KMS-11 (cell line): ENCODE data around the gene C10orf105.

Source experiments
- H2AFZ ChIP-seq: fragments of 200-600 bp; sonication (generic); 2 replicates; pipeline ENCODE4 v1.6.1; 2016; ENCODE audit warnings: antibody characterized with exemption, mixed run types, low read depth
- H3K27ac ChIP-seq: fragments of 200-600 bp; sonication (generic); 2 replicates; pipeline ENCODE4 v1.6.1; 2016; ENCODE audit warnings: mild to moderate bottlenecking, mixed run types
- H3K27me3 ChIP-seq: fragments of 200-600 bp; sonication (generic); 2 replicates; pipeline ENCODE4 v1.6.1; 2017; ENCODE audit warnings: mild to moderate bottlenecking, low read depth, mixed run types, moderate library complexity; ENCODE audit not compliant: insufficient read depth
- H3K36me3 ChIP-seq: fragments of 200-600 bp; sonication (generic); 2 replicates; pipeline ENCODE4 v1.6.1; 2017; ENCODE audit warnings: mild to moderate bottlenecking, mixed run types; ENCODE audit not compliant: insufficient read depth
- H3K4me1 ChIP-seq: fragments of 200-600 bp; sonication (generic); 2 replicates; pipeline ENCODE4 v1.6.1; 2016; ENCODE audit warnings: mild to moderate bottlenecking, low read depth, mixed run types; ENCODE audit not compliant: poor library complexity, severe bottlenecking
- H3K4me2 ChIP-seq: fragments of 200-600 bp; sonication (generic); 2 replicates; pipeline ENCODE4 v1.7.0; 2016; ENCODE audit warnings: mild to moderate bottlenecking, mixed run types
- H3K4me3 ChIP-seq: fragments of 200-600 bp; sonication (generic); IDR thresholded peaks from 2 replicates; pipeline ENCODE4 v1.6.1; 2017; ENCODE audit warnings: low read depth, low read length, mixed read lengths; ENCODE audit not compliant: insufficient read depth
- H3K79me2 ChIP-seq: fragments of 200-600 bp; sonication (generic); 2 replicates; pipeline ENCODE4 v1.6.1; 2016; ENCODE audit warnings: low read depth, mixed run types; ENCODE audit not compliant: insufficient read depth
- H3K9ac ChIP-seq: fragments of 200-600 bp; sonication (generic); 2 replicates; pipeline ENCODE4 v1.6.1; 2016; ENCODE audit warnings: mild to moderate bottlenecking, mixed run types
- H4K20me1 ChIP-seq: fragments of 200-600 bp; sonication (generic); 2 replicates; pipeline ENCODE4 v1.6.1; 2016; ENCODE audit warnings: mild to moderate bottlenecking, mixed run types; ENCODE audit not compliant: insufficient read depth
- TF ChIP-seq, protein P1 (sequence below): fragments of 200-600 bp; sonication (generic); conservative IDR thresholded peaks from 2 replicates; pipeline ENCODE4 v1.6.1; 2017; ENCODE audit warnings: low read depth, mild to moderate bottlenecking, antibody characterized with exemption, low read length, moderate library complexity, mixed read lengths

C10orf105 gene

DNA sequence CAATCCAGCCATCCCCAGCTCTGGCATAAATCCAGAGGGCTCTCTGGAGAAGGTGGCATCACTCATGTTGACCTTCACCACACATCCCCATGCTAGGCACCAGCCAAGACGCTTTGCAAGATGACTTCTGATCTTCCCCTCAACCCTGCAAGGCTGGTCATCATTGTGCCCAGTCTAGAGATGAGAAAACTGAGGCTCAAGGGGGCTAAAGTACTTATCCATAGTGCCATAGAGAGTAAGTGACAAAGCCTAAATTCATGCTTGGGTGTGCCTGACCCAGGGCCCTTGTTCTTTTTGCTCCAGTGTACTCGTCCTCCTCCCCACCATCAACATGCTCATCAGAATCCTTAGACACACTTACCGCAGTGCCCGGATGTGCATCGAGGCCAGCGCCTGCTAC, 1.7 kb upstream of the C10orf105 start:
- H3K4me1 ChIP-seq, result no peaks in the 10 kb centered on the region
- H3K4me3 ChIP-seq, result no peak overlapping the region
- no peaks in the 10 kb centered on the region for H3K36me3 ChIP-seq
- H3K27ac ChIP-seq, result no peak overlapping the region
- no peak overlapping the region for H3K4me2 ChIP-seq
- no peak overlapping the region for H3K9ac ChIP-seq
- H3K79me2 ChIP-seq, result no peaks in the 10 kb centered on the region
- no peaks in the 10 kb centered on the region for H4K20me1 ChIP-seq
- no peak overlapping the region for H2AFZ ChIP-seq
- TF ChIP-seq, protein P1, sequence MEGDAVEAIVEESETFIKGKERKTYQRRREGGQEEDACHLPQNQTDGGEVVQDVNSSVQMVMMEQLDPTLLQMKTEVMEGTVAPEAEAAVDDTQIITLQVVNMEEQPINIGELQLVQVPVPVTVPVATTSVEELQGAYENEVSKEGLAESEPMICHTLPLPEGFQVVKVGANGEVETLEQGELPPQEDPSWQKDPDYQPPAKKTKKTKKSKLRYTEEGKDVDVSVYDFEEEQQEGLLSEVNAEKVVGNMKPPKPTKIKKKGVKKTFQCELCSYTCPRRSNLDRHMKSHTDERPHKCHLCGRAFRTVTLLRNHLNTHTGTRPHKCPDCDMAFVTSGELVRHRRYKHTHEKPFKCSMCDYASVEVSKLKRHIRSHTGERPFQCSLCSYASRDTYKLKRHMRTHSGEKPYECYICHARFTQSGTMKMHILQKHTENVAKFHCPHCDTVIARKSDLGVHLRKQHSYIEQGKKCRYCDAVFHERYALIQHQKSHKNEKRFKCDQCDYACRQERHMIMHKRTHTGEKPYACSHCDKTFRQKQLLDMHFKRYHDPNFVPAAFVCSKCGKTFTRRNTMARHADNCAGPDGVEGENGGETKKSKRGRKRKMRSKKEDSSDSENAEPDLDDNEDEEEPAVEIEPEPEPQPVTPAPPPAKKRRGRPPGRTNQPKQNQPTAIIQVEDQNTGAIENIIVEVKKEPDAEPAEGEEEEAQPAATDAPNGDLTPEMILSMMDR, result no peak
- peaks cover 23% of the 10 kb centered on the region; the same call in 1 of the 2 replicates for H3K27me3 ChIP-seq

DNA sequence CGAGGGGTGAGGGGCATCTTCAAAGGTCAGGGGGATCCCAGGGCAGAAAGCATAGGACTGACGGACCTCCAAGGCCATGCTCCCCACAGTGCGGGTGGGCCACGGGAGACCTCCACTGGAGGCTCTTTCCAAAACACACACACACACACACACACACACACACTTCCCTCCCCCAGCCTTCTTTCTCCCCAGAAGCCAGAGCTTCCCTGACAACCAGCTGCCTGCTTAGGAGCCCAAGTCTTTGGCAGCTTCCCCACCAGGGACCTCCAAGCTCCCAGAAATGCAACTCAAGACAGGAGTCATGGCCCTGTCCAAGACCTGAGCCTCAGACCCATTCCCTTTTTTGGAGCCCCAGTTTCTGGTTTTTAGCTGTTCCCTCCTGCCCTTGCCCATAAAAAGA, 710 bp upstream of the C10orf105 start:
- Histone ChIP-seq H3K27ac (no peak overlapping the region), H3K36me3 (no peaks in the 10 kb centered on the region), H2AFZ (no peak overlapping the region), H4K20me1 (no peaks in the 10 kb centered on the region), H3K9ac (no peak overlapping the region), H3K4me2 (no peak overlapping the region), H3K4me1 (no peaks in the 10 kb centered on the region), H3K4me3 (no peak overlapping the region), H3K27me3 (peaks cover 23% of the 10 kb centered on the region; the same call in 1 of the 2 replicates), H3K79me2 (no peaks in the 10 kb centered on the region)
- TF ChIP-seq, protein P1, result no peak

DNA sequence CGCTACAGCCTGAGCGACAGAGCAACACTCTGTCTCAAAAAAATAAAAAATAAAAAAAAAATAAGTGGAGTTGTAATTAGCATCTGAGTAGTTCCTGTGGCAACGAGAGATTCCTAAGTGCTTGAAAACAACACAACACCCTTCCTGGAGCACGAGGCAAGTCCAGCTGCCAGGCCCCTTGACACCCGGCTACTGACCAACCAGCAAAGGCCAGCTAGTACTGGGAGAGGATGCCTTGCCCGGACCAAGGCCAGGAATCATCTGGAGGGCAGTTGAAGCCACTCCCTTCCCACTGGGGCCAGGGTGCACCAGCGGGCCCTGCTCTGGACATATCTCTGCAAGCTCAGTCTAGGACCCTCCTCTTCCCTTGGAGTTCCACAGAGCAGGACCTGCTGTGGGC, 536 bp downstream of the C10orf105 start:
- Histone ChIP-seq H2AFZ (no peak overlapping the region), H3K4me2 (no peak overlapping the region), H3K36me3 (no peaks in the 10 kb centered on the region), H3K4me3 (no peak overlapping the region), H3K79me2 (no peaks in the 10 kb centered on the region), H3K27ac (no peak overlapping the region), H4K20me1 (no peaks in the 10 kb centered on the region), H3K9ac (no peak overlapping the region), H3K4me1 (no peaks in the 10 kb centered on the region), H3K27me3 (peaks cover 29% of the 10 kb centered on the region; the same call in 1 of the 2 replicates)
- TF ChIP-seq, protein P1, result no peak

DNA sequence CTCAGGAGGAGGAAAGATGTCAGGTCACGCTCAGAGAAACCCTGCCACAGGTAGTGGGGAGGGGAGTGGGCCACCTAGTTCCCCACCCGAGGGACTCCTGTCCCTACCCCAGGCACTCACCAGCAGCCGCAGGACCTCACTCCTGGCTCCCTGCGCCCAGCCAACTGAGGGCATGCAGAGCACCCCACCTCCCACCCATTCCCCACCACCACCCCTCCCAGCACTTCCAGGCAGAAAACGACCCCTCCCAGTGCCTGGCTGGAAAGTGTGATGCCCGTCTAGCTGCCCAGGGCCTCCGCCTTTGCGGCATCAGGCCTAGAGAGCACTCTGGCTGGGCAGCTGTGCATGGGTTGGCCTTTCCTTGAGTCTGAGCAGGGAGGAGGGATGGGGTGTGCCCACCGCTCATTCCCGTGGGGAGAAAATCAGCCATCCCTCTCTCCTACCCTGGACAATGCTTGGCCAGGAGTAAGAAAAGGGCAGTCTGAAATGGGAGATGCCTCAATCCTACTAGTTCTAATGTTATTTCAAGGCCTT, 1.3 kb downstream of the C10orf105 start:
- H3K4me3 ChIP-seq, result no peak overlapping the region
- TF ChIP-seq, protein P1, result no peak
- no peaks in the 10 kb centered on the region for H3K4me1 ChIP-seq
- H4K20me1 ChIP-seq, result no peaks in the 10 kb centered on the region
- H3K36me3 ChIP-seq, result no peaks in the 10 kb centered on the region
- H3K4me2 ChIP-seq, result no peak overlapping the region
- no peaks in the 10 kb centered on the region for H3K79me2 ChIP-seq
- no peak overlapping the region for H3K9ac ChIP-seq
- H2AFZ ChIP-seq, result no peak overlapping the region
- peaks cover 32% of the 10 kb centered on the region; the same call in 1 of the 2 replicates for H3K27me3 ChIP-seq
- no peak overlapping the region for H3K27ac ChIP-seq
